Measurements from ENCODE around the gene ACOT2. TPM values are rescaled to one million over a fixed set of nuclear protein-coding genes. Genes with fewer than 3 reads are reported as not detected.

The ACOT2 gene
- total RNA-seq, 1 donor from 2014 or later, result 6.8 TPM

DNA sequence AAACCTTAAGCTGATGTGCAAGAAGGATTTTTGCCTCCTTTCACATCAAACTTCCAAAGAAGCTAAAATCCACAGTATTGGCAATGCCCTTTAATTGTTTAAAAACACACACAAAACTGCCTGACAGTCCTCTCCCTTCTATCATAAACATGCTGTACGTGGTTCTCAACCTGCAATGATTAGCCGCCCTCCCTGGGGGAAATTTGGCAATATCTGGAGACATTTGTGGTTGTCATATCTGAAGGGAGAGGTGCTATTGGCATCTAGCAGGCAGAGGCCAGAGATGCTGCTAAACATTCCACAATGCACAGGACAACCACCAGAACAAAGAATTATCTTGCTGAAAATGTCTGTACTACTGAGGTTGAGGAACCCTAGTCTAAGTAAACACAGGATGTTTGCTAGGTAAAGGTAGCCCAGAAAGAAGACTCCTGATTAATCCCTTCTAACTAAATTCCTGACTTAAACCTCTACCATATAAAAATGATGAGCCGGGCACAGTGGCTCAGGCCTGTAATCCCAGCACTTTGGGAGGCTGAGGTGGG lies 44.5 kb downstream of the ACOT2 start:
- no peak for DNase-seq (ENCODE audit: low read depth in 2 of 2)

- DNase-seq (ENCODE audit: low read depth in 2 of 2), result no peak
These were observed 47.8 kb downstream of the ACOT2 start for GRCh38 chr14:73616831-73617230.

DNA sequence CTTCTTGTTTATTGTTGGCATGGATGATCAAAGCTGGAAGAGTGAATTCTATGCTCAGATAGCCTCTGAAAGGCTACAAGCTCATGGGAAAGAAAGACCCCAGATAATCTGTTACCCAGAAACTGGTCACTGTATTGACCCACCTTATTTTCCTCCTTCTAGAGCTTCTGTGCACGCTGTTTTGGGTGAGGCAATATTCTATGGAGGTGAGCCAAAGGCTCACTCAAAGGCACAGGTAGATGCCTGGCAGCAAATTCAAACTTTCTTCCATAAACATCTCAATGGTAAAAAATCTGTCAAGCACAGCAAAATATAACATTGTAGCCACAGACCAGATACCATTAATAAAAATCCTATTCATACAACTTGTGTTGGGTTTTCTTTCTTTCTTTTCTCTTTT lies 50.5 kb downstream of the ACOT2 start:
- DNase-seq (ENCODE audit: low read depth in 2 of 2), result no peak

GRCh38 chr14:73620268-73620667 lies 51.3 kb downstream of the ACOT2 start:
- no peak for DNase-seq (ENCODE audit: low read depth in 2 of 2)

DNA sequence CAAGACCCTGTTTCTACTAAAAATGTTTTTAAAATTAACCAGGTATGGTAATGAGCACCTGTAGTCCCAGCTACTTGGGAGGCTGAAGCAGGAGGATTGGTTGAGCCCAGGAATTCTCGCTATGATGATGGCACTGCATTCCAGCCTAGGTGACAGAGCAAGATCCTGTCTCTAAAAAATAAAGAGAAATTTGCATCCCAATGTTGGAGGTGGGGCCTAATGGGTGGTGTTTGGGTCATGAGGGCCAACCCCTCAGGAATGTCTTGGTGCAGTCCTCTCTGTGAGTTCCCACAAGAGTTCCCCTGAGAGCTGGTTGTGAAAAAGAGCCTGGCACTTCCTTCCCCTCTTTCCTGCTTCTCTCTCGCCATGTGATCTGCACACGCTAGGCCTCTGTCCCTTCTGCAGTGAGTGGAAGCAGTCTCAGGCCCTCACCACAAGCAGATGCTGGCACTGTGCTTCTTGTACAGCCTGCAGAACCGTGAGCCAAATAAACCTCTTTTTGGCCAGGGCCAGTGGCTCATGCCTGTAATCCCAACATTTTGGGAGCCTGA lies 54.6 kb downstream of the ACOT2 start:
- DNase-seq (ENCODE audit: low read depth in 2 of 2), result no peak

Other genes with a start within 250 kb of the ACOT2 start
- 53.1 and 72.8 TPM in 2 replicates for gene NUMB, start 110.7 kb upstream of the ACOT2 start, total RNA-seq
- gene RIOX1, start 78.3 kb upstream of the ACOT2 start, total RNA-seq, result 15.0 and 18.2 TPM in 2 replicates
- gene ACOT1, start 32.1 kb upstream of the ACOT2 start, total RNA-seq, result 1.2 and 1.8 TPM in 2 replicates
- under 0.01 TPM in 1 of 2 replicates, not detected in the other for gene HEATR4, start 10.3 kb upstream of the ACOT2 start, total RNA-seq
- 0.13 and 0.26 TPM in 2 replicates for gene ACOT4, start 22.7 kb downstream of the ACOT2 start, total RNA-seq
- not detected in 2 replicates for gene ACOT6, start 43.3 kb downstream of the ACOT2 start, total RNA-seq
- gene DNAL1, start 75.8 kb downstream of the ACOT2 start, total RNA-seq, result 4.7 and 5.1 TPM in 2 replicates
- gene PNMA1, start 145.2 kb downstream of the ACOT2 start, total RNA-seq, result 13.5 and 15.9 TPM in 2 replicates

Measured in dermis microvascular lymphatic vessel endothelial cell (primary cell).